ENCODE measurements around the gene ACVR1.
"Not testable (repeated sequence)": the region's sequence is repeated elsewhere in the genome, so short reads cannot be mapped to it uniquely, and the experiment has no call there.

ACVR1 gene

GRCh38 chr2:157748371-157749142 lies 127.6 kb downstream of the ACVR1 start:
- DNase-seq, result no peak

- DNase-seq, result no peak
Measured at GRCh38 chr2:157747695-157748370, 128.3 kb downstream of the ACVR1 start.

DNA sequence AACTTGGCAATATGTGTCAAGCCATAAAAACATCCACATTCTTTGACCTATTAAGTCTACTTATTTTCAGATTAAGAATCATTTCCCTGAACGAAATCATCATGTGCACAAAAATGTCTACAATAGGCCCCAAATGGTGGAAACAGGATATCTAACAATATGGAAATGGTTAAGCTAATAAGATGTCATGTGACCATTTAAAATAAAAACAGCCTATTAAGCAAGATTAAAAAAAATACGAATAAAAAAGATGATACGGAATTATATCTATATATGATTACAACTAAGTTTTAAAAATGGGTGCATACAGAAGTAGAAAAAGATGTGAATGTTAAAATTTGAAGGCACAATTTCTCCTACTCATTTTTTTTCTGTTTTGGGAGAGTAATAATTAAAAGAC lies 128.8 kb downstream of the ACVR1 start:
- no peak for DNase-seq

GRCh38 chr2:157746234-157746950 lies 129.7 kb downstream of the ACVR1 start:
- no peak for DNase-seq

DNA sequence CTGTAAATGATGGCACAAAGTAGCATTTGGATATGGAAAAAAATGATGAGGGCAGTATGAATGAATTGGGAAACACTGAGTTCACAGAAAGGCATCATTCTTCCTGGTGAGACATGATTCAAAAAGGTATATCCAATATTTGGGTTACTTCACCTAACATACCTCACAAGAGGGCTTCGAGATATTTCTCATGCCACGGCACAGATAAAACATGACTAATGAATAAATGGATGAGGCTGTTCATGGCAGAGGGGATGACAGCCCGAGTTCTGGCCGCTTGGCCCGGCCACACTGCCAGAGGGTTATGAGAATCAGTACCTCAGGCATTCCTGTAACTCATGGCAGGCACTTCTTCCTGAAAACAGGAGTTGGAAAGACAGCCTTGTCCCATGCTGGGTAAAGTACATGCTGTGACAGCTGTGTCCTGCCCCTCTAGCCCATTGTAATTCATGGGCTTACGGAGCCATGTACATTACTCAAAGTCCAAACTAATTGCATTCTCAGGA lies 131.5 kb downstream of the ACVR1 start:
- no peak for DNase-seq

- DNase-seq, result no peak
Measured at GRCh38 chr2:157743051-157743450, 133.1 kb downstream of the ACVR1 start.

- DNase-seq, result no peak
Measured at GRCh38 chr2:157741819-157742484, 134.2 kb downstream of the ACVR1 start.

DNA sequence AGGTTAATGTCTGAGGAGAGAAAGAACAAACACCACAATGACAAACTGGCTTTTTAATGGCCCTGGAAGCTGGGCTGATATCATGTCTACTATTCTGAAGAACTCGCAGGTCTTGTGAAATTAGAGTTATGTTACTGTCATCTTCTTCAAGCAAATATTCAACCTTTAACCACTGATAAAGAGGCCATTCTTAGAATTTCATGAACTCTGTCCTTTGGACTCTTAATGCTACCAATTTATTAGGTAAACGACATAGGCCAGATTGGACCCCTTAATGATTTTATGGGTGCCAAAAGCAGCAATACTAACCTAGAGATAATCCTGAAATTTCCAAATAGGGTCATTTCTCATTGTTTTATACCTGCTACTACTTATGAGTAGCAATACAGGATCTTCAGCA lies 138.5 kb downstream of the ACVR1 start:
- no peak for DNase-seq

DNA sequence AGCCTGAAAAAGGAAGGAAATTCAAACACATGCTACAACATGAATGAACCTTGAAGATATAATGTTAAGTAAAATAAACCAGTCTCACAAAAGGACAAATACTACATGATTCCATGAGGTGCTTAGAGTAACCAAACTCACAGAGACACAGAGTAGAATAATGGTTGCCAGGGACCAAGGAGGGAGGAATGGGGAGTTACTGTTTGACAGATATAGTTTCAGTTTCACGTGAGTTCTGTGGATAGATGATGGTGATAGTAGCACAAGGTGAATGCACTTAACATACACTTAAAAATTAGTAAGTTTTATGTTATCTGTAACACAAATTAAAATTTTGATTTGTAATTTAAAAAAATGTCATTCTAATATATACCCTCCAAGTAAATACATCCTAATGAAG lies 140.6 kb downstream of the ACVR1 start:
- DNase-seq, result no peak

DNA sequence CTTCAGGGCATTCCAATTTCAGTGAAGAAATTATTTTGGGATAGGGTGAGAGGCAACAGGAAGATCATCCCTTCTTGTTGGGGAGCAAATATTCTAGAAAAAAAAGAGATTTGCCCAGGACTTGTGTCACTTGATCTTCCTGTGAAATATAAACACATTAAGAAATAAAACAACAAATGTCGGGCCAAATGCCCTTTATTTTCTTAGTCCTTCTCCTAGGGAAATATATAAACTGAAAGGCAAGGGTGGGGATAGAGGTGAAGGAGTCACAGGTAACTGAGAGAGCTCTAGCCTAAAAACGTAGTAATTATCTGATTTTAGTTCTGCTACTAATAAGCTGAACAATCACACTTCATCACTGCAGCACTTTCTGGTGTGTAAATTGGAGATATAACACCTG lies 142.9 kb downstream of the ACVR1 start:
- no peak for DNase-seq

GRCh38 chr2:157732596-157732995 lies 143.5 kb downstream of the ACVR1 start:
- no peak for DNase-seq

DNA sequence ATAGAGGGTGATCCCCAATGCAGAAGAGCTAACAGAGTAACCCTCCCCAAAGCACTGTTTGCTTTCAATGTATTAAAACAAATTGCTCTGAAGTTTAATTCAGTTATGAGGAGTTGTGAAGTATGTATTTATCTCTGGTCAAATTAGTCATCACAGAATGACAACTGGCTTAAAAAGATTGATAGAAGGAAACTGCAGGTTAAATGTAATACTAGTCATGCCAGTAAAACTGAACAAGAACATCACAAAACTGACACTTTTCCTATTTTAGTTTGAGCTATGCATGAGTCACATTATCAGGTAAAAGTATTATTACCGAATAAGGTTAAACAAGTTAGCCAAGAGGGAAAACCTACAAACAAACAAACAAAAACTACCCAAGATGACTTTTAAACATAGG lies 148.4 kb downstream of the ACVR1 start:
- no peak for DNase-seq

- no peak for DNase-seq
Measured at GRCh38 chr2:157726946-157727345, 149.2 kb downstream of the ACVR1 start.

- no peak for DNase-seq
Measured at GRCh38 chr2:157725846-157726245, 150.3 kb downstream of the ACVR1 start.

- no peak for DNase-seq
Measured at GRCh38 chr2:157722580-157723234, 153.4 kb downstream of the ACVR1 start.

- no peak for DNase-seq
Measured at GRCh38 chr2:157720504-157720903, 155.6 kb downstream of the ACVR1 start.

DNA sequence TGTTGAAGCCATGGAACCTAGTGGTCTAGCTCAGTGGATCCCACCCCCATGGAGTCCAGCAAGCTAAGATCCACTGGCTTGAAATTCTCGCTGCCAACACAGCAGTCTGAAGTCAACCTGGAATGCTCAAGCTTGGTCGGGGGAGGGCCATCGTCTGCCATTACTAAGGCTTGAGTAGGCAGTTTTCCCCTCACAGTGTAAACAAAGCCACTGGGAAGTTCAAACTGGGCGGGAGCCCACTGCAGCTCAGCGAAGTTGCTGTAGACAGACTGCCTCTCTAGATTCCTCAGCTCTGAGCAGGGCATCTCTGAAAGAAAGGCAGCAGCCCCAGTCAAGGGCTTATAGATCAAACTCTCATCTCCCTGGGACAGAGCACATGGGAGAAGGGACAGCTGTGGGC lies 171.5 kb downstream of the ACVR1 start:
- not testable (repeated sequence) for DNase-seq

DNA sequence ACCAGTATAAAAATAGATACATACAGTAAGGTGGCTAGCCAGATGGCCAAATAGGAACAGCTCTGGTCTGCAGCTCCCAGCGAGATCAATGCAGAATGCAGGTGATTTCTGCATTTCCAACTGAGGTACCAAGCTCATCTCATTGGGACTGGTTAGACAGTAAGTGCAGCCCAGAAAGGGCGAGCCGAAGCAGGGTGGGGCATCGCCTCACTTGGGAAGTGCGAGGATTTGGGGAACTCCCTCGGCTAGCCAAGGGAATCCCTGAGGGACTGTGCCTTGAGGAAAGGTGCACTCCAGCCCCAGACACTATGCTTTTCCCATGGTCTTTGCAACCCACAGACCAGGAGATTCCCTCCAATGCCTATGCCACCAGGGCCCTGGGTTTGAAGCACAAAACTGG lies 172.0 kb downstream of the ACVR1 start:
- not testable (repeated sequence) for DNase-seq

DNA sequence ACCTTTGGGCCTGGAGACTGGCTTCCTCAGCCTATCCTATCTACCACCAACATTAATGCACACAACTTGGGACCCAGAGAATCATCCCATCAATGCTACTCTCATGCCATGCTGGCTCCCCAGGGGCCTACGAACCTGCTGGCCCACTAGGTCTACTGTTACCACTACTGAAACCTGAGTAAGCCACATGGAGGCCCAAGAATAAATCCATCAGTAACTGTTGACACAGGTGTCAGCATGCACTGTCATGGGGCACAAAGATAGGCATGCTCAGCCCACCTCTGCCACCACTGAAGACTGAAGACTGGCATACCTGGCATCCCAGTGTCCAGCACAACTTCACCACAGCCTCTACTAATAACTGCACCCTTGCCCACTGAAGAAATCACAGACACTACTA lies 176.3 kb downstream of the ACVR1 start:
- DNase-seq, result no peak

GRCh38 chr2:157699009-157699408 lies 177.1 kb downstream of the ACVR1 start:
- DNase-seq, result no peak

- DNase-seq, result no peak
Measured at GRCh38 chr2:157698430-157698829, 177.7 kb downstream of the ACVR1 start.

- DNase-seq, result no peak
Measured at GRCh38 chr2:157696036-157696435, 180.1 kb downstream of the ACVR1 start.

- no peak for DNase-seq
Measured at GRCh38 chr2:157692768-157693167, 183.4 kb downstream of the ACVR1 start.
